ENCODE data around the gene THRB.

DNA sequence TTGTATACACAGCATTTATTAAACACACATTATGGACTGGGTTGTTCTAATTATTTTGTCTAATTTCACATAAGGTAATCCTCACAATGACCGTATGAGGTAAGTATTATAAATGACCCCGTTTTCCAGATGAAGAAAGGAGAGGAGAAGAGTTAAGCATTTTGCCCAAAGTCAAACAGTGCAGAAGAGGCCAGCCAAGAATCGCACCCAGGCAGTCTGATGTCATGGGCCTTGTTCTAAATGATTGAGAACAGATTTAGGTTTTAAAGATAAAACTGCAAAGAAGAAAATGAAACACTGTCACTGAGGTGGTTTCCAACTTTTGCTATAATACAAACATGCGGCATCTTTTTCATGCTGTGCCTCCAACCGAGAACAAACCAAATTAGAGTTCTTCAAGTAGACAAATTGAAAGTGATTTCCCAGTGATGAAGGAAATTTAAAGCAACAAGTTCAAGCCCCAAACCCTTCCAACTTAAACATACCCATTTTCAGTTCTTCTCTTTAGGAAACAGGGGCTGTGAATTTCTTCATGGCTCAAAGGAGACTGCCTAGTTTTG lies 155.3 kb downstream of the THRB start:
- no peak for TF ChIP-seq POLR2A (IDR thresholded peaks at IDR 0.05)
- TF ChIP-seq, protein P1, sequence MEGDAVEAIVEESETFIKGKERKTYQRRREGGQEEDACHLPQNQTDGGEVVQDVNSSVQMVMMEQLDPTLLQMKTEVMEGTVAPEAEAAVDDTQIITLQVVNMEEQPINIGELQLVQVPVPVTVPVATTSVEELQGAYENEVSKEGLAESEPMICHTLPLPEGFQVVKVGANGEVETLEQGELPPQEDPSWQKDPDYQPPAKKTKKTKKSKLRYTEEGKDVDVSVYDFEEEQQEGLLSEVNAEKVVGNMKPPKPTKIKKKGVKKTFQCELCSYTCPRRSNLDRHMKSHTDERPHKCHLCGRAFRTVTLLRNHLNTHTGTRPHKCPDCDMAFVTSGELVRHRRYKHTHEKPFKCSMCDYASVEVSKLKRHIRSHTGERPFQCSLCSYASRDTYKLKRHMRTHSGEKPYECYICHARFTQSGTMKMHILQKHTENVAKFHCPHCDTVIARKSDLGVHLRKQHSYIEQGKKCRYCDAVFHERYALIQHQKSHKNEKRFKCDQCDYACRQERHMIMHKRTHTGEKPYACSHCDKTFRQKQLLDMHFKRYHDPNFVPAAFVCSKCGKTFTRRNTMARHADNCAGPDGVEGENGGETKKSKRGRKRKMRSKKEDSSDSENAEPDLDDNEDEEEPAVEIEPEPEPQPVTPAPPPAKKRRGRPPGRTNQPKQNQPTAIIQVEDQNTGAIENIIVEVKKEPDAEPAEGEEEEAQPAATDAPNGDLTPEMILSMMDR (IDR thresholded peaks at IDR 0.05) = no peak
- TF ChIP-seq POLR2AphosphoS5 (IDR thresholded peaks at IDR 0.05; ENCODE audit: insufficient read depth in 1 of 2, low read depth in 1 of 2) = no peak

Measured in vagina (tissue), 2 donors.